H7 (cell line): Measurements from ENCODE around the gene POFUT2. TPM values are rescaled to one million over a fixed set of nuclear protein-coding genes. Genes with fewer than 3 reads are reported as not detected.
A peak's percentile ranks its signal among the peaks of the same experiment; 100 is the strongest.

Experiments used
- DNase-seq: peaks from one replicate; pipeline ENCODE4 v3.0.0; 2012
- H3K27me3 ChIP-seq: 2 replicates; pipeline ENCODE4 v1.6.0; 2011; ENCODE audit warnings: mild to moderate bottlenecking, low read length; ENCODE audit not compliant: control insufficient read depth, insufficient read depth
- H3K36me3 ChIP-seq: replicated peaks from 2 replicates; pipeline ENCODE4 v1.5.1; 2011; ENCODE audit warnings: low read length; ENCODE audit not compliant: control insufficient read depth, insufficient read depth
- H3K4me3 ChIP-seq: 2 replicates; pipeline ENCODE4 v1.5.1; 2011; ENCODE audit warnings: low read depth, mild to moderate bottlenecking, control low read depth, low read length, moderate library complexity; ENCODE audit not compliant: insufficient read depth
- total RNA-seq: library from RNA; depleted of rRNA; stranded (reverse); fragments of >200 nt; shearing (Covaris generic); gene quantifications from 2 replicates; pipeline ENCODE4 v1.2.3, GENCODE V29; 2014

The POFUT2 gene
- total RNA-seq, 1 experiment from 2014 or later, result 25.4 TPM

- H3K27me3 ChIP-seq, result no peaks in the 10 kb centered on the region; the same call in 1 of the 2 replicates
- no peak overlapping the region for H3K4me3 ChIP-seq
- DNase-seq, result peak; percentile 68
- no peaks in the 10 kb centered on the region for H3K36me3 ChIP-seq
Observed at GRCh38 chr21:45291613-45292398, 4.1 kb upstream of the POFUT2 start.

GRCh38 chr21:45290948-45291612 lies 3.4 kb upstream of the POFUT2 start:
- DNase-seq, result peak; percentile 26
- H3K4me3 ChIP-seq, result no peak overlapping the region

GRCh38 chr21:45289655-45290515 lies 2.2 kb upstream of the POFUT2 start:
- Histone ChIP-seq H3K4me3 (no peak overlapping the region), H3K36me3 (peaks cover 8% of the 10 kb centered on the region)
- peak; percentile 64 for DNase-seq

More at GRCh38 chr21:45290948-45291612, 3.4 kb upstream of the POFUT2 start:
- Histone ChIP-seq H3K36me3 (no peaks in the 10 kb centered on the region), H3K27me3 (no peaks in the 10 kb centered on the region; the same call in 1 of the 2 replicates)

GRCh38 chr21:45289134-45289533 lies 1.4 kb upstream of the POFUT2 start:
- H3K4me3 ChIP-seq, result no peak overlapping the region
- no peaks in the 10 kb centered on the region; the same call in 1 of the 2 replicates for H3K27me3 ChIP-seq
- peaks cover 16% of the 10 kb centered on the region for H3K36me3 ChIP-seq
- no peak for DNase-seq

More at GRCh38 chr21:45289655-45290515, 2.2 kb upstream of the POFUT2 start:
- H3K27me3 ChIP-seq, result no peaks in the 10 kb centered on the region; the same call in 1 of the 2 replicates

GRCh38 chr21:45288441-45288841 lies 746 bp upstream of the POFUT2 start:
- Histone ChIP-seq H3K27me3 (no peaks in the 10 kb centered on the region; the same call in 1 of the 2 replicates), H3K36me3 (peaks cover 16% of the 10 kb centered on the region), H3K4me3 (peak overlapping the region; percentile 78)
- peak; percentile 80 for DNase-seq

GRCh38 chr21:45286671-45287437 lies 841 bp downstream of the POFUT2 start:
- DNase-seq, result peak; percentile 97
- Histone ChIP-seq H3K36me3 (peaks cover 16% of the 10 kb centered on the region), H3K4me3 (peak overlapping the region; percentile 59), H3K27me3 (no peaks in the 10 kb centered on the region; the same call in 1 of the 2 replicates)

GRCh38 chr21:45285266-45285931 lies 2.3 kb downstream of the POFUT2 start:
- DNase-seq, result no peak
- Histone ChIP-seq H3K27me3 (no peaks in the 10 kb centered on the region; the same call in 1 of the 2 replicates), H3K36me3 (peaks cover 24% of the 10 kb centered on the region), H3K4me3 (no peak overlapping the region)

- no peak for DNase-seq
- Histone ChIP-seq H3K36me3 (peaks cover 32% of the 10 kb centered on the region), H3K4me3 (no peak overlapping the region), H3K27me3 (no peaks in the 10 kb centered on the region; the same call in 1 of the 2 replicates)
Observed at GRCh38 chr21:45284456-45284741, 3.3 kb downstream of the POFUT2 start.

- H3K4me3 ChIP-seq, result no peak overlapping the region
- H3K27me3 ChIP-seq, result no peaks in the 10 kb centered on the region; the same call in 1 of the 2 replicates
- peaks cover 32% of the 10 kb centered on the region for H3K36me3 ChIP-seq
- no peak for DNase-seq
Observed at GRCh38 chr21:45283611-45284455, 3.9 kb downstream of the POFUT2 start.

GRCh38 chr21:45283035-45283610 lies 4.6 kb downstream of the POFUT2 start:
- peaks cover 38% of the 10 kb centered on the region for H3K36me3 ChIP-seq
- H3K27me3 ChIP-seq, result no peaks in the 10 kb centered on the region
- H3K4me3 ChIP-seq, result no peak overlapping the region
- no peak for DNase-seq

GRCh38 chr21:45282283-45283034 lies 5.2 kb downstream of the POFUT2 start:
- Histone ChIP-seq H3K4me3 (no peak overlapping the region), H3K36me3 (peaks cover 44% of the 10 kb centered on the region), H3K27me3 (no peaks in the 10 kb centered on the region)
- no peak for DNase-seq
